ENCODE results near the gene PLEK.
"Not testable (repeated sequence)": the region's sequence is repeated elsewhere in the genome, so short reads cannot be mapped to it uniquely, and the experiment has no call there.

The PLEK gene, protein sequence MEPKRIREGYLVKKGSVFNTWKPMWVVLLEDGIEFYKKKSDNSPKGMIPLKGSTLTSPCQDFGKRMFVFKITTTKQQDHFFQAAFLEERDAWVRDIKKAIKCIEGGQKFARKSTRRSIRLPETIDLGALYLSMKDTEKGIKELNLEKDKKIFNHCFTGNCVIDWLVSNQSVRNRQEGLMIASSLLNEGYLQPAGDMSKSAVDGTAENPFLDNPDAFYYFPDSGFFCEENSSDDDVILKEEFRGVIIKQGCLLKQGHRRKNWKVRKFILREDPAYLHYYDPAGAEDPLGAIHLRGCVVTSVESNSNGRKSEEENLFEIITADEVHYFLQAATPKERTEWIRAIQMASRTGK

DNA sequence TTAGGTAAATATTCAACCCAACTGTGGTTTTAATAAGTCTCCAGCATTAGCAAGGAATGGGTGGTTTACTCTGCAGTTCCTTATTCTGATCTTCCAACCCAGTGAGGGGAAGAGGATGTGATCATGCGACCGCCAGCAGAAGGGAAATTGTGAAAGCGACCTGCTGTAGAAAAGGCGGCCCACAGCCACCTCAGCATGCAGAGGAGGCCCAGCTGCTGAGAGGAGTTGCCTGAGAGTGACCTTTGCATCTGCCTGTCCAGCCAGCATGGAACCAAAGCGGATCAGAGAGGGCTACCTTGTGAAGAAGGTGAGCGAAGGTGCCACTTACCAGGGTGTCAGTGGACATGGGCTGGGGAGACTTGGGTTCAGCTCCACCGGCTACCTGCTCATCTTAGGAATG is at the start of gene PLEK:
PLEK (plus strand) TSS at position 196 of the 400 bp plus-strand sequence; CDS start at position 266, 70 bp downstream.
- DNase-seq (ENCODE audit: low read depth), result no peak

DNA sequence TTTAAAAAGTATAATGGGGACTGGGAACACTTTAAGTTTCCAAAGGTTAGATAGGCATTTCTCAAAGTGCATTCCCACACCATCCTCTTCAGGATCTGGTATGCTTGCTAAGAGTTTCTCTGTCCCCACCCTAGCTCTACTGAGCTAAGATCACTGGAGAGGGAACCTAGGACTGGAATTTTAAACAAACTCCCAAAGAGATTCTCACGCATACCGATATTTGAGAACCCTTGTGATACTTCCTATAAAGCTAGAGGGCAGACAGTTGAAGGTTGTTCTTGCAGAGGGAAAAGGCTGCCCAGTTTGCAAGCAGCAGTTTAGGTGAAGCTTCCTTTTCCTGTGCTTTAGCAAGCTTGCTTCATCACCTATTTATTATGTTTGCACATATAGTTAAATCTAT is 49.0 kb upstream of the PLEK start:
- no peak for DNase-seq (ENCODE audit: low read depth)

DNA sequence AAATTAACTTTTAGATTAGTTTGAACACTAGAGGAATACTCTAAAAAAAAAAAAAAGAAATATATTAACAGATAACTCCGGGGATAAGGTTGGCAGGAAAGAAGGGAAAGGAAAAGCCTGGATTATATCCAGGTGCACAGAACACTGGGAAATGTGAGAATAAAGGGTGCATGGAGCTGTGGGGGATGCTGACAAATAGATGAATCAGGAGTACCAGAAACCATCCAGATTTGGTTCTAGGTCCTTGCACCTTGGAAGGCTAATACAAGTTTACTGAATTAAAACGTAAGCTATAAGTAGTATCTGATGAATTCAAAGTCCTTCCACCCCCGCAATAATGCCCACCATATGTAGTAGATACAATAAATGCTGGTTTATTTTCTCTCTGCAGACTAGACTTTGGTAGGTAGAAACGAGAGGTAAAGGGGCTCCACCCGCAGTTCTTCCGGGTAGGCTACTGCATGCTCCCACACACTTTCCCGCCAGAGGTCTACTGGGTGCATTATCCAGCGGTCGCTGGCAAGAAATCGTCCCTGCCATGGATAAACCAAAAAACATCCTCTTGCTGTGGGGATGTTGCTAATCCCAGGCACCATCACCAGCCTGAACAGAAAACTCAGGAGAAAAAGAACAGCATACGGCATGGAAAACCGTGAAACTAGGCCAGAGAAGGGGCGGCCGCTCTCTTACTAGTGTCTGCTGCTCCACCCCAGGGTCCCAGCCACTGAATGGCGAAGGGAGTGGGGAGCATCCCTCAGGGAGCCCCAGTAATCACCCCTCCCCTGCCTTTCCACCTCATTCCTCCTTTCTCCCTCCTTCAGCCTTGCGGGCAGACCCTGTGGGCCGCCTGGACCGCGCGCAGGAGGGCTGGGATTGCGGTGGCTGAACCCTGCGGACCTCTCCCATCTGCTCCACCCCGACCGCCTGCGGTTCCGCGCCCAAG is 46.8 kb upstream of the PLEK start:
- no peak for DNase-seq (ENCODE audit: low read depth)

DNA sequence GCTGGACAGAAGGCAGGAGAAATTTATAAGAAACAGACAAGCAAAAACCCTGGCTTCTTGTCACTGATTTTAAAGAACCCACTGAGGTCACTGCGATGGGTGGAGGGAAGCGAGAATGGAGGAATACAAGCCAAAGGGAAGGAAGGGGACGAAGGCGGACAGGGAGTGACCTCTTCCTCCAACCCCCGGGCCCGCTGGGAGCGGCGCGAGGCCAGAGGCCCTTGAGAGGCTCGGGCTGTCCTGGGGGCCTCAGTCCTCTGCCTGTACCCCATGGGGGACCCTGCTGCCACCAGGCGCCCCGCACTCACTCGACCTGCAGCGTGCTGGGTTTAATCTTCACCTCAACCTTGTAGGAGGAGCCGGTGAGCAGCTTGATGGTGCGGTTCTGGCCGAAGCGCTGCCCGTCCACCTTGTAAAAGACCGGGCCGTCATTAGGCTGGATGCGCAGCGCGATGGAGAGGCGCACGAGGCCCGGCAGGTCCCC is 46.1 kb upstream of the PLEK start:
- DNase-seq (ENCODE audit: low read depth), result no peak

DNA sequence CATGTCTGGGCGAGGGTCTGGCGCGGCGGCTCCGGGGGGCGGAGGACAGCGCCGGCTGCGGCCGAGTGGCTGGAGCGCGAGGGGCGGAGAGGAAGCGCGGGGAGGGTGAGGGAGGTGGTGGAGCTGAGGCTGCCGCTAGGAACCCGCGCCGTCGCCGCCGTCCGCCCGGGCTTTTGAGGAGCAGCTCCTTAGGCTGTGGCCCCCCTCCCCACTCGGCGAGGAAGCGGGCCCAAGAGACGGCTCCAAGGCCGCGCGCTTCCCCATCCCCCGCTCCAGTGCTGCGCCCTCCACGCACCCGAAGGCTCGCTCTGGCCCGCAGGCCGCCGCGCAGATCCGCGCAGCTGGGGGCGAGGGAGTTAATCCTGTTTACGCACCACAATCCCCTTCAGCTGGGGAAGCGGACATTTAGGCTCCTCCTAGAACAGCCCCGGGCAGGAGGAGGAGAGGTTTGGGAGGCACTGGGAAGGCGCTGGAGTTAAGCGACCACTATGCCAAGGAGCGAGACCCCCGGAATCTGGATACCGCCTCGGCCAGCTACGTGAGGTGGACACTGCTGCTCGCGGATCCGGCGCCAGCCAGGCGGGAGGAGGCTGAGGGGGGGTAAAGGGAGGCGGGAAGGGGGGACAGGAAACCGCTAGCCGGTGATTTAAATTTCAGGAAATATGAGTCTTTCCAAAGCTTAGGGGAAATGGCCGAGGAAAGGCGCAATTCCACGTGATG is 45.5 kb upstream of the PLEK start, which contains the start of gene CNRIP1:
CNRIP1 (minus strand) TSS at position 552 of the 720 bp plus-strand sequence; CDS start at position 3, 549 bp downstream.
- peak; percentile 58 for DNase-seq (ENCODE audit: low read depth)

DNA sequence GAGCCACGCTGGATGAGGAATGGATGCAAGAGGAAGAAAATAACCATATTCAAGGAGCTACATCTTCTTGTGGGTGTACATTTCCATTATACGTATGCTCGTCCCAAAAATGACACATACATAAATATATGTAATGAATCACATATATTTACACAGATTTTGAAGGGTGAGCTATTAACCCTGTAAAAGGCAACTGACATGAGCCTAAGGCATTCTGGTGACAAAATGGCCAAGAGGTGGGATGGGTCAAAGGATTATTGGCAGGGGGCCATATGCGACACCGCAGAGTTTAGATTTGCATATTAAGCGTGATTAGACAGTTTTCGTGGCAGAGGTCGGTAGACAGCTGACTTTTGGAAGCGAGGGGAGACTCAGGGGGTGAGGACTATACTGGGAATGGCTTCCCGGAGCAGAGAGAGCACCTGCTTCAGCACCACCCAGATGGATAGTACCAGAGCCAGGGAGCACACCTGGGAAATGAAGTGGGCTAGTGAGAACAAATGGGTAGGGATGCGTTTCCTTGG is 44.9 kb upstream of the PLEK start:
- no peak for DNase-seq (ENCODE audit: low read depth)

DNA sequence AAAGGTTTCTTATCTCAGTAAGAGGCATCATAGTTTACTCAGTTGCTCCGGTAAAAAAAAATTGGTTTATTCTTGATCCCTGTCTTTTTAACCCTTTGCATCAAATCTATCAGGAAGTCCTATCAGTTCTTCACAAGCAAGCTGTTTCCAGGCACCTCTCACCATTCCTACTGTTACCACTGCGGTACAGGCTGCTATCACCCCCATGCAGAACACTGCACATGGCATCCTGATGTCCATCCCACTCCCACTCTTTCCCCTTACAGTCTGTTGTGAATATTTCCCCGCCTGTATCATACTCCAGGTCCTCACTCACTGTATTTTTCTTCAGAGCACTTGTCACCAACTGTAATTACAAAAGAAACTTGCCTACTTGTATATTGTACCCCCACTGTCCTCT is 40.0 kb upstream of the PLEK start:
- no peak for DNase-seq (ENCODE audit: low read depth)

DNA sequence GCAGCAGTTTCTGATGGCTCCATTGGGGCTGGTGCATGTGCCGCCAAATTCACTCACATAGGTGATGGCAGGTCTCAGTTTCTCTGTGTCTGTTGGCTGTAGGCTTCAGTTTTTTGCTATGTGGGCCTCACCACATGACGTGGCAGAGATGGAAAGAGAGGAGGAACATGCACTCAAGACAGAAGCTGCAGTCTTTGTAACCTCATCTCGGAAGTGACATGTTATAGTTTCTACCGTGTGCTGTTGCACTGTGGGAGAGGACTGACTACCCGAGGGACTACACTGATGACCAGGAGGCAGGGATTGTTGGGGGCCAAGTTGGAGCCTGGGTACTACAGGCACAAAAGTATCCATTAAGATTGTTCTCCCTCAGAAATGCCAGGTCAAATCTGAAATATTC is 36.2 kb upstream of the PLEK start:
- DNase-seq (ENCODE audit: low read depth), result no peak

DNA sequence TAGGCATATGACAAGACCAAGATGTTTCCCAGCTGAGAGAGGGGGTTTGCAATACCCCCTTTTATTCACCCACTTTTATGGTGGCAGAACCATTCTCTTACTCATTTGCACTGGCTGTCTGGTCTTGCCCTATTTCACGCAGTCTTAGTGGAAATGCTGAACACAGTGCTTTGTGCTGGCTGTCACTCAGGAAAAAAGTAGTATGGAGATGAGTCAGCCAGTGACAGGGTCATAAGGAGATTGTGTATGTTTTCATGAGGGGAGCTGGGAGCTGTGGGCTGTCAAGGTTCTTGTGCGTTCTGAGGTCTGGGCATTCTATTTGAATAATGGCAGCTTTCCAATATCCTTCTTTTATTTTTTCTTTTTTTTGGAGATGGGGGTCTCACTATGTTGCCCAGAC is 34.4 kb upstream of the PLEK start:
- DNase-seq (ENCODE audit: low read depth), result no peak

DNA sequence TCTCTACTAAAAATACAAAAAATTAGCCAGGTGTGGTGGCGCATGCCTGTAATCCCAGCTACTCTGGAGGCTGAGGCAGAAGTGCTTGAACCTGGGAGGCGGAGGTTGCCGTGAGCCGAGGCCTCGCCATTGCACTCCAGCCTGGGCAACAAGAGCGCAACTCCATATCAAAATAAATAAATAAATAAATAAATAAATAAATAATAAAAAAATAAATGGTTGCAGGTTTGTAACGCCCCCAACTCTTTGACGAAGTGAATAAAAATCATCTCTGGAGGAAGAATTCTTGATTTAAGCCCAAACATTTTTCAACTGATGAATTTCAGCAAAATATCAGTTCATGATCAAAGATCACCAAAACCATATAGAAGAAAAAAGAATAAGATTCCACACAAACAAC is 32.1 kb upstream of the PLEK start:
- DNase-seq (ENCODE audit: low read depth), result no peak

DNA sequence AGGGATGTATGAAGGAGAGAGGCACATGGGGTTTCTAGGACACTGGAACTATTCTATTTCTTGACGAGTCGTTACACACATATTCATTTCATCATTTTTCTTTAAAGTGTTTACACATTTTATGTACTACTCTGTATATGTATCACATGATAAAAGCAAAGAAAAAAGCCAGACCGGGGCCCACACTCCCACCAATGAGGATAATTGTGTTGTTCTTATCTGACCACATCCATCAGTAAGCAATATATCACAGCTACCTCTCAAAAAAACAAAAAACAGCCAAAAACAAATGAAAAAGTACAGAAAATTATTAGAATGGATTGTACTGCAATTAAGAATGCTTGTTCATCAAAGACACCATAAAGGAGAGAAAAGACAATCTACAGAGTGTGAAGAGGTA is 31.2 kb upstream of the PLEK start:
- no peak for DNase-seq (ENCODE audit: low read depth)

DNA sequence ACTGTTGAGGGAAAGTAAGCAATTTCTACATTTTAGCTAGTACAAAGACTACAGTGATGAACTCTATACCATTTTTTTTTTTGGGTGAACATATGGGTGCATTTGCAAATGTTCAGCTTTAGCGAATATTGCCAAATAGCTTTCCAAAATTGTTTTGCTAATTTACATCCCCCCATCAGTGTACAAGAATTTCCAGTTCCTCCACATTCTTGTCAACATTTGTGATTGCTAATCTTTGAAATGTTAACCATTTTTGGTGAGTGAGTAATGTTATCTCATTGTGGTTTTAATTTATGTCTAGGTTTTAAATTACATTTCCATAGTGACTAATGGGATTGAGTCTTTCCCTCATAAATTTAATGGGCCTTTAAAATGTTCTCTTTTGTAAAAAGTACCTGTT is 28.9 kb upstream of the PLEK start:
- no peak for DNase-seq (ENCODE audit: low read depth)

DNA sequence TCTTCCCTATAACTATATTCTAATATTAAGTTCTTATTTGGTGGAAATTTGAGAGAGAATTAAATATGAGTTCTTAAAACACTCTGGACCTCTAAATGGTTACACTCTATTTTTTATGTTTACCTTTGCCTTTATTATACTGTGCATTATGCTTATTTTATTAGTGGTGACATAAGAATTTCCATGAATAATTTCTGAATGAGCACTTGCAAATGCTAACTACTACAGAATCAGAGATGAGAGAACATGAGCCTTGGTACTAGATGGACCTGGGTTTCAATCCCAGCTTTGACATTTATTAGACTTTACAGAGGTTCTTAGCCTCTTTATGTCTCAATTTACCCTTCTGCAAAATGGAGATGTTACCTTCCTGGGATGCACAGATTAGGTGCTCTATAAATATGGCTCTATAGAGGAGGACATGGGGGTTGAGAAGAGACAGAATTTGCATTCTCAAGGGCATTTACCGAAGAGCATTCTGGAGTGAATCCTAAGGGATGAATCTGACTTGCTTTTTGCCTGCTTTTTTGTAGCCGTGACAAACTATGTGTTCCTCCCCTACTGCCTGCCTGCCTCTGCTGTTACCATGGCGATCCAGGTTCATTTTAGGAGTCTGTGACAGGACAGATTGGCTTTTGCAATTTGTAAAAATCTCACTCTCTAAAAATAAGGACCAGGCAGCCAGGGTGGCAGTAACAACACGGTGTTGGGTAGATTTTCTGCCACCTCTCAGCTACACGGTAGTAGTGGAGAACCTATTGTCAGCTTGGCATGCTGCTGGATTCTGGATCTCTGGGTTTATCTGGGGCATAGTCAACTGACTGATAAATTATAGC is 24.6 kb upstream of the PLEK start:
- DNase-seq (ENCODE audit: low read depth), result no peak

DNA sequence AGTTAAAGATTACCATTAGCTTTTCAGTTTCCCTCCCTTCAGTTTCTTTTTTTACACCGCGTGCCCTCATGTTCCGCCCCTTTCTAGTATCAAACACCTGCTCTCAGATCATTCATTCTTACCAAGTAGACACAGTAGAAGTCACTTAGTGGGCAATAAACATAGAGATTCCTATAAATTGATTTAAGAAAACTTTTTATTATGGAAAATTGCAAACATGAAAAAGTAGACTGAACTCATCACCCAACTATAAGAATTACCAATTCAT is 24.1 kb upstream of the PLEK start:
- no peak for DNase-seq (ENCODE audit: low read depth)

DNA sequence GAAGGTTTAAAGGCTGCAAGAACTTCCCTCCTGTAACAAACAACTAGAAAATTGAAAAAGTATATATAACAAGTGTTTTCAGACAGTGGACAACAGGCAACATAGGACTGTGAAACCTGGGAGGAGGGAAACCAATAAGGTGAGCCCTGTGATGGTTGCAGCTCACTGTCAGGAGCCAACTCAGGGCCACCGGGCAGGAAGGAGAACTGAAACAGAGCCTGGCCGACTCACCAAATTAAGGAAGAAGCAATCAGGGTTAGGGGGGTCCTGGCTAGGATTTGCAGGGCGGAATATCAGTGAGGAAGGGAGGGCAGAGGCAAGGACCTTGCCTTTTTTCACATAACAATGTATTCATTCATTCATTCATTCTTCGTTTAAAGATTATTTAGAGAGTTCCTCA is 23.5 kb upstream of the PLEK start:
- no peak for DNase-seq (ENCODE audit: low read depth)

DNA sequence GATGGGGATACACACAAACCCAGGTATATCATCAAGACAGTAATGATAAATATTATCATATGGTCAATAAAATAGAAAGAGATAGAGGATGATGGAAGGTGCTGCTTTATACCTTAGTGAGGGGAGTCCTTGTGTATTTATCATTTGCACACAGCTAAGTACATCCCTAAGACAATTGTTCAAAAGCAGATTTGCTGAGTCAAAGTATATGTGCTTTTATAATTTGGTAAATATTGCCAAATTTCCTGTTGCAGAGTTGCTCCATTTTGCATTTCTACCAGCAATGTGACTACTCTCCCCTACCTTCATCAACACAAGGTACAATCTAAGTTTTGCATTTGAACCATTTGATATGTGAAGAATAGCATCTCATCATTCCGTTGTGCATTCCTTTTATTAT is 22.6 kb upstream of the PLEK start:
- no peak for DNase-seq (ENCODE audit: low read depth)

DNA sequence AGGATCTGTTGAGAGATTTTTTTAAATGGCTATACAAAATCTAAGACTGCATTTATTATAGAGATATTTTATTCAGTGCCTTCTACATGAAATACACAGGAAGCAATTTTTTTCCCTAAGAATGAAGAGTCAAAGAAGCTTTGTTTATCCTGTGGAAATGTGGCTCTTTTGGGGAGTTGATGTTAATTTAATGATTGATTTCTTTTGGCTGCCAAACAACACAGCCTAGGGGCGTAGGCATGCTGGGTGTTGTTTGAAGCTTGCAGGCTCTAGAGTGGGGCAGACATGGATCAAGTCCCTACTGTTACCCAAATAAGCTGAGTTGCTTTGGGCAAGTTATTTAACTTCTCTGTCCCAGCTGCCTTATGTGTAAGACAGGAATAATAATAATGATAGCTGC is 21.1 kb upstream of the PLEK start:
- DNase-seq (ENCODE audit: low read depth), result no peak

DNA sequence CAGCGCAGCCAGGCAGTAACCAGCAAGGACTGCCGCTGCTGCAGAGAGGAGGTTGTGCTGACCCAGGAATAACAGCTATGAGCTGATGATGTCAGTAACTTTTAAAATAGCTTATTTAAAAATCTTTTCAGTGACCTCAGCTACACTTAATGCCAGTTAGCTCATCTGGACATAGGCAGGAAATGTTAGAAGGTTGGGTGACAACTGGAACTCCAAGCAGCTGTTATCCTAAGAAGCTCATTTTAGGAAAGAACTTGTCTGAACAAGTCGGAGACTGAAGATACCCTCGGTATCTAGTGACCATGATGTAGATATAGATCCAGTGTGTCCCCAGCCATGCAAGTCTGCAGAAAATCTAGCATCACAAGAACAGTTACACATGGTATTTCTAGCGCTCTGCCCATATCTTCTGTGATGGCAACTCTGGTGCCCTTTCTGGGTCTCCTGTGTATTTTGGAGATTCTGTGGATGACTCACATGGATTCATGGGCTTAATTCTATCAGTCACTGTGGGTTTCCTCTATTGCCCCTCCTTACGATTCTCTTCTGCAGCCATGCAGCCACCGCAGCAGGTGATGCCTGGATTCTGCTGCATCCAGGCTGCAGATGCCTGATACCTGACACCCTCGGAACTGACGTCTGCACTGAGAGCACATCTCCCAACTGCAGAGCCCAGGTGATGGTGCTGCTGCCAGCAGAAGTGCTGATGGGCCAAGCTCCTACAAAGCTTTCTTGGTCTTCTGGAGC is 19.8 kb upstream of the PLEK start:
- DNase-seq (ENCODE audit: low read depth), result no peak

DNA sequence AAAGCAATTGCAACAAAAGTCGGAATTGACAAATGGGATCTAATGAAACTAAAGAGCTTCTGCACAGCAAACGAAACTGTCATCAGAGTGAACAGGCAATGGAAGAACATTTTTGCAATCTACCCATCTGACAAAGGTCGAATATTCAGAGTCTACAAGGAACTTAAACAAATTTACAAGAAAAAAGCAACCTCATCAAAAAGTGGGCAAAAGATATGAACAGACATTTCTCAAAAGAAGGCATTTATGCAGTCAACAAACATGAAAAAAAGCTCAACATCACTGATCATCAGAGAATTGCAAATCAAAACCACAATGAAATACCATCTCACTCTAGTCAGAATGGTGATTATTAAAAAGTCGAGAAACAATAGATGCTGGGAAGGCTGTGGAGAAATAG is 16.0 kb upstream of the PLEK start:
- not testable (repeated sequence) for DNase-seq (ENCODE audit: low read depth)

DNA sequence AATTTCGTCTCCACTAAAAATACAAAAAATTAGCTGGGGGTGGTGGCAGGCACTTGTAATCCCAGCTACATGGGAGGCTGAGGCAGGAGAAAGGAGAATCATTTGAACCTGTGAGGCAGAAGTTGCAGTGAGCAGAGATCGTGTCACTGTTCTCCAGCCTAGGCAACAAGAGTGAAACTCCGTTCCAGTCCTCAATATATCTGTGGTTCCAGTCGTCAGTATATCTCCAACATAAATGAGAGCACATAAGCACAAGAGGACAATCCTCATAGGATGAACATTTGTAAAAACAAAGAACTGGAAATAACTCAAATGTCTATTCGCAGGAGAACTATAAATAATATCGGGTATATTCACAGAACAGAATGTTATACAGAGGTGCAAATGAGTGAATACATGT is 13.1 kb upstream of the PLEK start:
- DNase-seq (ENCODE audit: low read depth), result no peak

Measured in GM04504 (cell line).